H1 (cell line): ENCODE measurements around the gene RASGRF1. TPM values are rescaled to one million over a fixed set of nuclear protein-coding genes. Genes with fewer than 3 reads are reported as not detected.

Experiments
- CTCF ChIA-PET: fragments of 300-600 bp; sonication (Branson Sonifier 250); formaldehyde crosslinking; loops from one replicate; lab custom pipeline; 2021; ENCODE audit not compliant: partially characterized antibody; lab: Charles Lee
- POLR2A ChIA-PET: fragments of 300-600 bp; sonication (Branson Sonifier 250); formaldehyde crosslinking; loops from one replicate; lab custom pipeline; 2021; ENCODE audit warnings: inconsistent platforms; ENCODE audit not compliant: partially characterized antibody; lab: Charles Lee
- DNase-seq, 2 experiments: peaks; one replicate each; pipeline versions ENCODE4 v3.0.0 to v3.0.0-alpha.2; 2010 to 2022; ENCODE audit warnings: low spot score in 2 of 2, low read depth in 1 of 2, mixed read lengths in 1 of 2
- FAIRE-seq: peaks from 2 replicates; lab custom pipeline; 2011; peaks lifted over from hg19 to GRCh38; lab: Jason Lieb, UNC
- H2AFZ ChIP-seq: 2 replicates; pipeline ENCODE4 v1.8.1; 2012; ENCODE audit warnings: low read length, inconsistent platforms
- H2AK5ac ChIP-seq: 2 replicates; pipeline ENCODE4 v1.6.1; 2013; ENCODE audit warnings: low read depth, low read length
- H2BK120ac ChIP-seq: replicated peaks from 2 replicates; pipeline ENCODE3; 2013; ENCODE audit warnings: low read depth, low read length, inconsistent platforms
- H2BK12ac ChIP-seq: 2 replicates; pipeline ENCODE4 v1.6.1; 2013; ENCODE audit warnings: low read depth, low read length
- H2BK15ac ChIP-seq: 2 replicates; pipeline ENCODE4 v1.6.1; 2013; ENCODE audit warnings: low read length
- H2BK20ac ChIP-seq: 2 replicates; pipeline ENCODE4 v1.6.1; 2013; ENCODE audit warnings: low read length
- H2BK5ac ChIP-seq: 2 replicates; pipeline ENCODE4 v1.6.1; 2013; ENCODE audit warnings: low read depth, low read length
- H3K14ac ChIP-seq: 2 replicates; pipeline ENCODE4 v1.6.1; 2013; ENCODE audit warnings: inconsistent platforms; ENCODE audit not compliant: insufficient read length
- H3K18ac ChIP-seq: 2 replicates; pipeline ENCODE4 v1.6.1; 2013; ENCODE audit warnings: low read length; ENCODE audit errors: extremely low read depth
- H3K23ac ChIP-seq: 2 replicates; pipeline ENCODE4 v1.6.1; 2013; ENCODE audit warnings: inconsistent platforms; ENCODE audit not compliant: insufficient read length
- H3K23me2 ChIP-seq: 2 replicates; pipeline ENCODE4 v1.6.1; 2013; ENCODE audit warnings: low read depth, low read length
- H3K27ac ChIP-seq: 2 replicates; pipeline ENCODE4 v1.6.1; 2011; ENCODE audit warnings: low read depth, low read length, inconsistent platforms
- H3K27me3 ChIP-seq, 4 experiments: replicated peaks in 1 of 4; 1 replicate in 1 of 4; 2 replicates in 3 of 4; pipeline versions ENCODE4 v1.6.1 to v1.8.1; 2011 to 2013; ENCODE audit warnings: low read length in 3 of 4, mild to moderate bottlenecking in 3 of 4, inconsistent platforms in 2 of 4, mixed read lengths in 2 of 4, moderate library complexity in 1 of 4; ENCODE audit not compliant: control insufficient read depth in 3 of 4, insufficient read depth in 3 of 4; ENCODE audit errors: extremely low read depth in 1 of 4
- H3K36me3 ChIP-seq, 4 experiments: 2 replicates each; pipeline versions ENCODE4 v1.6.1 to v1.8.1; 2011 to 2013; ENCODE audit warnings: mild to moderate bottlenecking in 4 of 4, low read length in 3 of 4, moderate library complexity in 2 of 4, control low read depth in 1 of 4, inconsistent platforms in 1 of 4; ENCODE audit not compliant: insufficient read depth in 4 of 4, control insufficient read depth in 2 of 4
- H3K4ac ChIP-seq: replicated peaks from 2 replicates; pipeline ENCODE3; 2013; ENCODE audit warnings: low read length, low read depth, mixed read lengths, inconsistent platforms; ENCODE audit not compliant: insufficient read length
- H3K4me1 ChIP-seq, 4 experiments: replicated peaks in 1 of 4; 1 replicate in 1 of 4; 2 replicates in 3 of 4; pipeline versions ENCODE4 v1.6.1 to v1.8.1; 2011 to 2013; ENCODE audit warnings: low read length in 3 of 4, inconsistent platforms in 2 of 4, mixed read lengths in 1 of 4; ENCODE audit not compliant: insufficient read depth in 4 of 4, control insufficient read depth in 3 of 4
- H3K4me2 ChIP-seq, 2 experiments: 2 replicates each; pipeline versions ENCODE4 v1.6.1 to v1.8.1; 2011 to 2013; ENCODE audit warnings: low read depth in 2 of 2, low read length in 2 of 2, control low read depth in 1 of 2, inconsistent platforms in 1 of 2, mild to moderate bottlenecking in 1 of 2; ENCODE audit not compliant: insufficient read depth in 1 of 2
- H3K4me3 ChIP-seq, 4 experiments: fragments of 200-600, 300-600 bp in 1 of 4; sonication (generic), shearing (Covaris generic), sonication (Bioruptor Twin) in 1 of 4; 2 replicates each; pipeline versions ENCODE4 v1.5.1 to v1.8.1; 2011 to 2016; ENCODE audit warnings: low read length in 4 of 4, low read depth in 3 of 4, control low read depth in 2 of 4, inconsistent platforms in 2 of 4, mild to moderate bottlenecking in 2 of 4, mixed read lengths in 1 of 4, moderate library complexity in 1 of 4; ENCODE audit not compliant: insufficient read depth in 2 of 4; ENCODE audit errors: extremely low read depth in 1 of 4
- H3K56ac ChIP-seq: replicated peaks from 2 replicates; pipeline ENCODE3; 2013; ENCODE audit warnings: low read depth, mild to moderate bottlenecking, mixed read lengths, low read length, inconsistent platforms; ENCODE audit not compliant: insufficient read length
- H3K79me1 ChIP-seq: 2 replicates; pipeline ENCODE4 v1.6.1; 2013; ENCODE audit warnings: low read depth, low read length, control low read depth
- H3K79me2 ChIP-seq, 2 experiments: 2 replicates each; pipeline versions ENCODE4 v1.6.1 to v1.8.1; 2012 to 2013; ENCODE audit warnings: low read length in 2 of 2, mild to moderate bottlenecking in 2 of 2, inconsistent platforms in 1 of 2; ENCODE audit not compliant: insufficient read depth in 2 of 2, control insufficient read depth in 1 of 2
- H3K9ac ChIP-seq, 4 experiments: replicated peaks in 1 of 4; 1 replicate in 1 of 4; 2 replicates in 3 of 4; pipeline versions ENCODE4 v1.6.1 to v1.8.1; 2011 to 2013; ENCODE audit warnings: low read depth in 3 of 4, low read length in 3 of 4, control low read depth in 2 of 4, mild to moderate bottlenecking in 2 of 4, moderate library complexity in 2 of 4, inconsistent platforms in 1 of 4; ENCODE audit errors: extremely low read depth in 1 of 4
- H3K9me3 ChIP-seq, 2 experiments: 2 replicates each; pipeline versions ENCODE4 v1.6.1 to v1.8.1; 2012 to 2013; ENCODE audit warnings: mild to moderate bottlenecking in 2 of 2, moderate library complexity in 2 of 2, control low read depth in 1 of 2, inconsistent platforms in 1 of 2, low read depth in 1 of 2, low read length in 1 of 2, mixed read lengths in 1 of 2; ENCODE audit not compliant: insufficient read depth in 2 of 2
- H4K20me1 ChIP-seq, 2 experiments: replicated peaks in 1 of 2; 2 replicates each; pipeline versions ENCODE3 to v1.8.1; 2011 to 2013; ENCODE audit warnings: inconsistent platforms in 2 of 2, low read length in 2 of 2, mild to moderate bottlenecking in 1 of 2; ENCODE audit not compliant: insufficient read depth in 2 of 2, control insufficient read depth in 1 of 2
- H4K5ac ChIP-seq: 2 replicates; pipeline ENCODE4 v1.6.1; 2013; ENCODE audit warnings: low read length, low read depth, mixed read lengths, inconsistent platforms; ENCODE audit not compliant: insufficient read length
- H4K8ac ChIP-seq: 2 replicates; pipeline ENCODE4 v1.8.0; 2013; ENCODE audit warnings: mild to moderate bottlenecking, moderate library complexity, low read length, inconsistent platforms; ENCODE audit not compliant: insufficient read depth; ENCODE audit errors: extremely low read depth
- H4K91ac ChIP-seq: replicated peaks from 2 replicates; pipeline ENCODE3; 2013; ENCODE audit warnings: low read length, mixed read lengths, inconsistent platforms; ENCODE audit not compliant: insufficient read length
- TEAD4 ChIP-seq: IDR thresholded peaks from 2 replicates; pipeline ENCODE4 v1.6.1; 2012; ENCODE audit warnings: low read depth, low read length, inconsistent platforms, mixed read lengths
- WGBS, 2 experiments: shearing (Covaris generic) in 1 of 2; methylation state at CpG; one replicate each; pipeline versions ENCODE4 v1.1.6 to v1.1.7; 2013 to 2015; ENCODE audit warnings: low lambda C conversion rate in 2 of 2, mixed read lengths in 2 of 2, inconsistent platforms in 1 of 2, low coverage in 1 of 2, missing lambda C conversion rate in 1 of 2; ENCODE audit not compliant: insufficient replicate concordance in 2 of 2, insufficient coverage in 1 of 2, insufficient read length in 1 of 2; ENCODE audit errors: extremely low coverage in 1 of 2, missing lambda C conversion rate in 1 of 2; 5-methylcytosine and 5-hydroxymethylcytosine counted together
- polyA plus RNA-seq, 7 experiments: library from polyadenylated mRNA; depleted of rRNA in 3 of 7; stranded (reverse) in 5 of 7; unstranded in 2 of 7; fragments of >200 nt in 5 of 7; fragments of 200-250 nt in 2 of 7; gene quantifications; 1 replicate in 5 of 7; 2 replicates in 1 of 7; 4 replicates in 1 of 7; pipeline versions ENCODE4 v1.2.1 to v1.2.3, GENCODE V29; 2011 to 2013; ENCODE audit warnings: missing spikeins in 2 of 7, mixed read lengths in 2 of 7
- total RNA-seq: library from RNA; stranded (reverse); fragmentation: NEBNext Ultra II Directional; extraction: Animal tissue kit (Norgen Biotek cat#: 25700); gene quantifications from 2 replicates; pipeline ENCODE4 v1.2.1, GENCODE V29; 2021

RASGRF1 gene
- total and polyA plus RNA-seq, 2 of the 8 experiments (the other 6 are each of a cell fraction or from before 2014, with no cell fraction given) = 0.42 to 0.67 TPM

- WGBS, 2 experiments = 92% methylated on average over 2 of the region's 2 CpGs; no CpG with 5 or more reads in 1 of the 2 experiments
- no peak for FAIRE-seq
These were observed 178.3 kb downstream of the RASGRF1 start for GRCh38 chr15:78912316-78912715.

More at GRCh38 chr15:78912316-78912715, 178.3 kb downstream of the RASGRF1 start:
- H2BK120ac ChIP-seq = no peak overlapping the region
- H2AK5ac ChIP-seq = no peak overlapping the region
- no peak overlapping the region for H2BK20ac ChIP-seq
- H4K8ac ChIP-seq = no peak overlapping the region
- DNase-seq = no peak
- H2BK15ac ChIP-seq = no peak overlapping the region
- no peak overlapping the region for H3K27ac ChIP-seq
- no peaks in the 10 kb centered on the region; a peak in 1 of 4 replicates for H3K79me2 ChIP-seq
- H3K36me3 ChIP-seq = peaks cover 0 to 16% (median 3%) of the 10 kb centered on the region in 4 experiments; a peak in 4 of 8 replicates
- H3K23ac ChIP-seq = no peak overlapping the region
- H3K4ac ChIP-seq = no peak overlapping the region
- H2AFZ ChIP-seq = no peak overlapping the region
- no peak for TF ChIP-seq TEAD4
- TF ChIP-seq, all 59 proteins: peak for 0
- Histone ChIP-seq H3K4me3 (no peak overlapping the region), H4K5ac (no peak overlapping the region), H3K14ac (no peak overlapping the region), H3K9ac (no peak overlapping the region), H2BK12ac (no peak overlapping the region), H3K27me3 (no peaks in the 10 kb centered on the region), H3K56ac (no peak overlapping the region), H3K9me3 (no peaks in the 10 kb centered on the region), H3K4me1 (peaks cover 0 to 3% (median 1%) of the 10 kb centered on the region in 4 experiments; a peak in 3 of 7 replicates), H3K23me2 (no peaks in the 10 kb centered on the region; the same call in 1 of the 2 replicates), H4K91ac (no peak overlapping the region), H2BK5ac (no peak overlapping the region), H3K4me2 (no peak overlapping the region), H4K20me1 (peaks cover 1 to 12% of the 10 kb centered on the region in 2 experiments), H3K79me1 (peaks cover 4% of the 10 kb centered on the region), H3K18ac (no peak overlapping the region)
- POLR2A ChIA-PET = no interaction called here
- CTCF ChIA-PET = interaction anchor here (1.4 to 11.2 kb wide), 10 partner anchors 10 to 295 kb away, joined by 3 to 171 read pairs (median 18); no protein-coding TSS in a partner anchor
